HL-60 (cell line): ENCODE data around the gene SUPT7L.
A peak's percentile ranks its signal among the peaks of the same experiment; 100 is the strongest.

Experiments used
- DNase-seq, 2 experiments: peaks; one replicate each; pipeline ENCODE4 v3.0.0-alpha.2; 2010 to 2020; ENCODE audit warnings: low read depth in 1 of 2, low spot score in 1 of 2
- H3K27ac ChIP-seq: fragments of 250-450 bp; sonication (Bioruptor Pico); replicated peaks from 2 replicates; pipeline ENCODE4 v1.5.1; 2020; ENCODE audit warnings: mild to moderate bottlenecking, moderate library complexity
- H3K27me3 ChIP-seq: fragments of 250-450 bp; sonication (Bioruptor Pico); 2 replicates; pipeline ENCODE4 v1.5.1; 2021; ENCODE audit warnings: mild to moderate bottlenecking, moderate library complexity; ENCODE audit not compliant: insufficient read depth, poor library complexity, severe bottlenecking
- H3K4me3 ChIP-seq: replicated peaks from 2 replicates; pipeline ENCODE4 v1.5.1; 2011; ENCODE audit warnings: mild to moderate bottlenecking, control low read depth, low read length; ENCODE audit not compliant: insufficient read depth
- CTCF ChIP-seq: IDR thresholded peaks from one replicate; pipeline ENCODE4 v1.5.1; 2011; ENCODE audit warnings: low read length, control low read depth, inconsistent platforms; ENCODE audit not compliant: insufficient read depth
- GABPA ChIP-seq: IDR thresholded peaks from 2 replicates; pipeline ENCODE4 v1.6.1; 2012; ENCODE audit warnings: low read depth
- POLR2AphosphoS5 ChIP-seq: IDR thresholded peaks from 2 replicates; pipeline ENCODE4 v1.6.1; 2012; ENCODE audit warnings: low read depth
- REST ChIP-seq: IDR thresholded peaks from 2 replicates; pipeline ENCODE4 v1.6.1; 2012; ENCODE audit warnings: low read depth; ENCODE audit not compliant: insufficient replicate concordance
- SPI1 ChIP-seq: IDR thresholded peaks from 2 replicates; pipeline ENCODE4 v1.6.1; 2012; ENCODE audit warnings: low read depth, mild to moderate bottlenecking, borderline replicate concordance

The SUPT7L gene

GRCh38 chr2:27708666-27709065, 45.3 kb upstream of the SUPT7L start:
- TF ChIP-seq GABPA (no peak), REST (no peak), CTCF (no peak)
- no peak for DNase-seq
- Histone ChIP-seq H3K27ac (no peak overlapping the region), H3K4me3 (no peak overlapping the region), H3K27me3 (no peaks in the 10 kb centered on the region)

- TF ChIP-seq POLR2AphosphoS5: no peak
- no peak overlapping the region for H3K27ac ChIP-seq
- H3K27me3 ChIP-seq: no peaks in the 10 kb centered on the region
- H3K4me3 ChIP-seq: no peak overlapping the region
- DNase-seq: no peak
Measured at GRCh38 chr2:27708257-27708654, 44.8 kb upstream of the SUPT7L start.

GRCh38 chr2:27707462-27708256, 44.2 kb upstream of the SUPT7L start:
- no peaks in the 10 kb centered on the region for H3K27me3 ChIP-seq
- no peak for TF ChIP-seq REST
- TF ChIP-seq SPI1: no peak
- TF ChIP-seq POLR2AphosphoS5: no peak
- TF ChIP-seq CTCF: no peak
- no peak for TF ChIP-seq GABPA
- H3K4me3 ChIP-seq: no peak overlapping the region
- DNase-seq: no peak
- no peak overlapping the region for H3K27ac ChIP-seq

- H3K27ac ChIP-seq: no peak overlapping the region
- no peak overlapping the region for H3K4me3 ChIP-seq
- TF ChIP-seq SPI1: peak; percentile 49; the same call in 1 of the 2 replicates
- no peak for TF ChIP-seq REST
- no peak for TF ChIP-seq GABPA
- H3K27me3 ChIP-seq: no peaks in the 10 kb centered on the region
- DNase-seq: peak in 1 of 2 experiments; percentile 32
Measured at GRCh38 chr2:27705851-27706622, 42.6 kb upstream of the SUPT7L start.
